ENCODE data around the gene SLC16A5. TPM values are rescaled to one million over a fixed set of nuclear protein-coding genes. Genes with fewer than 3 reads are reported as not detected.
A peak's percentile ranks its signal among the peaks of the same experiment; 100 is the strongest.

Gene SLC16A5
- total RNA-seq, 2 experiments from 2014 or later, result not detected

DNA sequence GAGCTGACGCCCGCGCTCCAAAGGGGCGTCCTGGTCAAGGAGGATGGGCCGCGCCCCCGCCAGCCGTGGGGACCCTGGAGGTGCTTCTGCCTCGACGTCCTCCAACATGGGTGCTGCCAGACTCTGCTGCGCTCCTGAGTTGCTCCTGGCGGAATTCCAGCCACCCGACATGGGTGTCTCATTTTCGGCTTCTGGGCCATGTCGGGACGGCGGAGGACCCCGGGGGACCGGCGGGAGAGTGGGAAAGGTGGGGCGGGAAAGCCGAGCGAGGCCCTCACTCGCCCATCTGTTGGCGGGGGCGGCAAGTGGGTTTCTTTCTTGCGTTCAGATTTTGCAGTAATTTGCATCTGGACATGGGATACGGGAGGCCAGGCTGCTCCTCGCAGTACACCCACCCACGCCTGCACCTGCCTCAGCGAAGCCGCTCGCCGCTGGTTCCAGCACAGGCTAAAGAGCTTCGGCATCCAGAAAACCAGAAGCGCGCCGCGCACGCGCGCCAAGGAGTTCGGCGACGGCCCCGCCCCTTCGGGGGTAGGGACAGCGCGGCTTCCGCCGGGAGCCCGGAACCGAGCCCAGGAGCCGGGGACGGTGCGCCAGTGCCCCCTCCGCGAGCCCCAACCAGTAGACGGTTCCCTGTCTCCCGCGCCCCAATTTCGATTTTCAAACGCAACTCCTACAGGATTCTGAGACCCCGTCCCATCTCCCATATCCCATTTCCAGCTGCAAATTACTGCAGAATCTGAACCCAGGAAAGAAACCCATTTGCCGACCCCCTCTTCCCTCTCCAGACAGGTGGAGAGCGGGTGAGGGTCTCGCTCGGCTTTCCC, 21.9 kb downstream of the SLC16A5 start, which contains the start of gene ARMC7:
ARMC7 (plus strand) TSS at position 563 of the 827 bp plus-strand sequence. CDS start 320 bp downstream, outside the sequence.
- Histone ChIP-seq H3K4me1 (ENCODE audit: insufficient read depth, low read length, poor library complexity, severe bottlenecking) (peaks cover 29% of the 10 kb centered on the region), H3K9me3 (ENCODE audit: low read length) (no peaks in the 10 kb centered on the region), H3K36me3 (ENCODE audit: insufficient read depth, low read length) (no peaks in the 10 kb centered on the region; the same call in 1 of the 2 replicates), H3K4me2 (ENCODE audit: low read length) (peak within 1 kb of the TSS; percentile 88), H3K9me2 (ENCODE audit: insufficient read depth, low read length) (no peaks in the 10 kb centered on the region), H2AFZ (ENCODE audit: low read length) (peak within 1 kb of the TSS; percentile 94), H4K20me1 (ENCODE audit: insufficient read depth, low read length) (no peaks in the 10 kb centered on the region), H3K27ac (ENCODE audit: low read depth, low read length, poor library complexity, severe bottlenecking) (no peak within 1 kb of the TSS), H3K79me2 (ENCODE audit: insufficient read depth, low read depth, low read length) (peaks cover under 1% of the 10 kb centered on the region; the same call in 1 of the 2 replicates), H3K4me3 (ENCODE audit: low read depth, low read length, poor library complexity, severe bottlenecking) (peak within 1 kb of the TSS; percentile 72)
- CTCF ChIA-PET (ENCODE audit: unreplicated experiment), result interaction anchor here (1.4 kb wide), 1 partner anchor 21 kb away, joined by 6 read pairs; no protein-coding TSS in a partner anchor
- intact Hi-C loops (cut with micrococcal nuclease; ENCODE audit: unreplicated experiment), result loop anchor here (2.0 to 5.0 kb wide), 2 partner anchors 97 to 149 kb away; partner anchors contain the start of gene MRPL58
- DNase-seq (ENCODE audit: low spot score), result peak; percentile 96
- TF ChIP-seq, protein P1, sequence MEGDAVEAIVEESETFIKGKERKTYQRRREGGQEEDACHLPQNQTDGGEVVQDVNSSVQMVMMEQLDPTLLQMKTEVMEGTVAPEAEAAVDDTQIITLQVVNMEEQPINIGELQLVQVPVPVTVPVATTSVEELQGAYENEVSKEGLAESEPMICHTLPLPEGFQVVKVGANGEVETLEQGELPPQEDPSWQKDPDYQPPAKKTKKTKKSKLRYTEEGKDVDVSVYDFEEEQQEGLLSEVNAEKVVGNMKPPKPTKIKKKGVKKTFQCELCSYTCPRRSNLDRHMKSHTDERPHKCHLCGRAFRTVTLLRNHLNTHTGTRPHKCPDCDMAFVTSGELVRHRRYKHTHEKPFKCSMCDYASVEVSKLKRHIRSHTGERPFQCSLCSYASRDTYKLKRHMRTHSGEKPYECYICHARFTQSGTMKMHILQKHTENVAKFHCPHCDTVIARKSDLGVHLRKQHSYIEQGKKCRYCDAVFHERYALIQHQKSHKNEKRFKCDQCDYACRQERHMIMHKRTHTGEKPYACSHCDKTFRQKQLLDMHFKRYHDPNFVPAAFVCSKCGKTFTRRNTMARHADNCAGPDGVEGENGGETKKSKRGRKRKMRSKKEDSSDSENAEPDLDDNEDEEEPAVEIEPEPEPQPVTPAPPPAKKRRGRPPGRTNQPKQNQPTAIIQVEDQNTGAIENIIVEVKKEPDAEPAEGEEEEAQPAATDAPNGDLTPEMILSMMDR (conservative IDR thresholded peaks at IDR 0.05; ENCODE audit: low read length), result no peak
- TF ChIP-seq EZH2phosphoT487 (IDR thresholded peaks at IDR 0.05; ENCODE audit: borderline replicate concordance, low read depth, low read length), result no peak
- POLR2A ChIA-PET, result interaction anchor here (0.9 to 1.8 kb wide), 4 partner anchors 15 to 92 kb away, joined by 3 to 6 read pairs (median 4); partner anchors contain the start of gene NT5C
- BruUV-seq (replicated peaks), result no TSS peak

DNA sequence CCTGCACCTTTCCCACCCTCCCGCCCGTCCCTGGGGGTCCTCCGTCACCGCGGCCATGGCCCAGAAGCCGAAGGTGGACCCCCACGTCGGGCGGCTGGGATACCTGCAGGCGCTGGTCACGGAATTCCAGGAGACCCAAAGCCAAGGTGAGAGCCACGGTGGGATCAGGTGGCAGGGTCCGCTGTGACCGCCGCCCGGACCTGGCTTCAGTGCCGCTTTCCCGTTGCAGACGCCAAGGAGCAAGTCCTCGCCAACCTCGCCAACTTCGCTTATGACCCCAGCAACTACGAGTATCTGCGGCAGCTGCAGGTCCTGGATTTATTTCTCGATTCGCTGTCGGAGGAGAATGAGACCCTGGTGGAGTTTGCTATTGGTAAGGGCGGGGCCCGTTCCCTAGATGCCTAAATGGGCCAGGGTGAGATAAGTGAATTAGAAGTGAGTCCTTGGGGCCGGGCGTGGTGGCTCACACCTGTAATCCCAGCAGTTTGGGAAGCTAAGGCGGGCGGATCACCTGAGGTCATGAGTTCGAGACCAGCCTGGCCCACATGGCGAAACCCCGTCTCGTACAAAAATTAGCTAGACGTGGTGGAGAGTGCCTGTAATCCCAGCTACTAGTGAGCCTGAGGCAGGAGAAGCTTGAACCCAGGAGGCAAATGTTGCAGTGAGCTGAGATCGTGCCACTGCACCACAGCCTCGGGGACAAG, 22.6 kb downstream of the SLC16A5 start:
- peak overlapping the region; percentile 88 for H3K4me2 ChIP-seq (ENCODE audit: low read length)
- H2AFZ ChIP-seq (ENCODE audit: low read length), result peak overlapping the region; percentile 94; the same call in 1 of the 2 replicates
- no peaks in the 10 kb centered on the region for H3K9me3 ChIP-seq (ENCODE audit: low read length)
- peak overlapping the region; percentile 72 for H3K4me3 ChIP-seq (ENCODE audit: low read depth, low read length, poor library complexity, severe bottlenecking)
- peaks cover under 1% of the 10 kb centered on the region for H3K36me3 ChIP-seq (ENCODE audit: insufficient read depth, low read length)
- H3K9me2 ChIP-seq (ENCODE audit: insufficient read depth, low read length), result no peaks in the 10 kb centered on the region
- H4K20me1 ChIP-seq (ENCODE audit: insufficient read depth, low read length), result no peaks in the 10 kb centered on the region
- H3K79me2 ChIP-seq (ENCODE audit: insufficient read depth, low read depth, low read length), result peaks cover 5% of the 10 kb centered on the region; the same call in 1 of the 2 replicates
- ChIA-PET POLR2A (interaction anchor here (0.6 to 1.8 kb wide), 7 partner anchors 14 to 684 kb away, joined by 3 to 7 read pairs (median 4); partner anchors contain the start of gene NT5C), CTCF (ENCODE audit: unreplicated experiment) (interaction anchor here (0.6 to 1.4 kb wide), 2 partner anchors 20 to 152 kb away, joined by 3 to 6 read pairs; no protein-coding TSS in a partner anchor)
- no peak overlapping the region for H3K27ac ChIP-seq (ENCODE audit: low read depth, low read length, poor library complexity, severe bottlenecking)
- H3K4me1 ChIP-seq (ENCODE audit: insufficient read depth, low read length, poor library complexity, severe bottlenecking), result peaks cover 36% of the 10 kb centered on the region
- no peak for TF ChIP-seq EZH2phosphoT487 (IDR thresholded peaks at IDR 0.05; ENCODE audit: borderline replicate concordance, low read depth, low read length)
- TF ChIP-seq, protein P1 (conservative IDR thresholded peaks at IDR 0.05; ENCODE audit: low read length), result no peak
- peak; percentile 43 for DNase-seq (ENCODE audit: low spot score)
- intact Hi-C loops (cut with micrococcal nuclease; ENCODE audit: unreplicated experiment), result no loop called here
- BruUV-seq (replicated peaks), result no TSS peak

Measured in OCI-LY7 (cell line).